Renal pelvis (tissue), 4 donors: ENCODE measurements around the gene ADCY3. TPM values are rescaled to one million over a fixed set of nuclear protein-coding genes. Genes with fewer than 3 reads are reported as not detected.

Experiments used
- DNase-seq: peaks from one replicate; pipeline ENCODE4 v3.0.0-alpha.2; 2013
- polyA plus RNA-seq, 3 donors: library from polyadenylated mRNA; unstranded; fragments of 120-200 nt; gene quantifications; one replicate each; pipeline ENCODE4 v1.2.1, GENCODE V29; 2013; ENCODE audit not compliant: insufficient read length in 3 of 3

ADCY3 gene
- polyA plus RNA-seq, 3 donors: 19.4 to 26.6 (median 20.2) TPM

DNA sequence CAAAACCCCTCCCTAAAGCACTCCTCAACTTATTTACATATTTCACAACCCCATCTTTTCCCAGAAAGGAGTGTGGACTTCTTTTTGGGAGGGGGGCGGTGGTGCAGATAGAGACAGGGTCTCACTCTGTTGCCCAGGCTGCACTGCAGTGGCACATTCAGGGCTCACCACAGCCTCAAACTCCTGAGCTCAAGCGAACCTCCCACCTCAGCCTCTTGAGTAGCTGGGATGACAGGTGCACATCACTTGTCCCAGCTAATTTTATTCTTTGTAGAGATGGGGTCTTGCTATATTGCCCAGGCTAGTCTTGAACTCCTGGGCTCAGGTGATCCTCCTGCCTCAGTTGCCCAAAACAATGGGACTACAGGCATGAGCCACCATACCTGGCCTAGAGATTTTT lies 44.1 kb downstream of the ADCY3 start:
- no peak for DNase-seq

DNA sequence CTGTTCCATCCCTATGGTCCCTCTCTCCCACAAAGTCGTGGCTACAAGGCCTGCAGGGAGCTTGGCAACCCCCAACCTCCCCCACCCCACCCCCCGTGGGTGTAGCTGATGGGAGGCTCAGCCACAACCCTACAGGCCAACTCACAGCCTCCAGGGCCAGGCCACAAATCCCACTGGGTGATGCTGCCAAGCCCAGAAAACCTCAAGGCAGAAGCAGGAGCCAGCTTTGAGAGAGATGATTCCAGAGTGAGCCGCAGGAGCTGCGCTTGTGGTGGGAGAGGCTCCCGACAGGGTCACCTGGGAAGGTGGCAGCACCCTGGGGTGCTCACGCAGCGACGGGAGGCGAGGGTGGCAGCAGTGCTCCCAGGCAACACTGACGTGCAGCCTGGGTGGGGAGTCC lies 44.8 kb downstream of the ADCY3 start:
- no peak for DNase-seq

DNA sequence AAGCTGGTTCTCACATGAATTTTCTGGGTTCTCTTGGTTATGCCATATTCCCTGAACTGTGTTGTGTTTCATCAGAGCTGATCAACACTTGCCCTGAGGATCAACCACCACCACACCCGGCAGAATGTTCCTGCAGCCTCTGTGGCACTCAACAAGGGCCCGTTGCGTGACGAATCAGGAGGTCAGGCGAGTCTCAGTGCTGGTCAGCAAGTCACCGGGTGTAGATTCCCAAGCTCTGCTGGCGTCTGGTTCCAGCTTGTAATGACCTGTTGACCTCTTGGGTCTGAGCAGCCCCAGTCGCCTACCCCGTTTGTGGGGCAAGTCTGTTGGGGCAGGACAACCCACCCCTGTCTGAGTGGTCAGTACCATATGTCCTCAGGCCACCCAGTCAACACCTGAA lies 46.0 kb downstream of the ADCY3 start:
- no peak for DNase-seq

DNA sequence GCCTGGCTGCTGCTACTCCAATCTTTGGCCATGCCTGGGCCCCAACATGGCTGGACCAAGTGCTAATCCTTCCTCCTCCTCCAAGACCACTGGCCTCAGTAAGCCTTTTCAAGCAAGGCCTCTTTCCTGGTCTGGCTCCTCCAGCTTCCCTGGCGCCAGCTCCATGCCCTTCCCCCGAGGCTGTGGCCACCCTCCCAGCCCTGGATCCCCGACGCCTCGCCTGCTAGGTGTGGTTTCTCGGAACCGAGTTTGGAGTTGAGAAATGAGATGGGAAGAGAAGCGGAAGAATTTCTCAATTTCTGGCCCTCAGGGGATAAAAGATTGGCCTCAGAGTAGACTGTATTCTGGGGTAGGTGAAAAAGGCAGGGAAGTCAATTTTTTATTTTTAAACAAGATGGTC lies 46.4 kb downstream of the ADCY3 start:
- no peak for DNase-seq

DNA sequence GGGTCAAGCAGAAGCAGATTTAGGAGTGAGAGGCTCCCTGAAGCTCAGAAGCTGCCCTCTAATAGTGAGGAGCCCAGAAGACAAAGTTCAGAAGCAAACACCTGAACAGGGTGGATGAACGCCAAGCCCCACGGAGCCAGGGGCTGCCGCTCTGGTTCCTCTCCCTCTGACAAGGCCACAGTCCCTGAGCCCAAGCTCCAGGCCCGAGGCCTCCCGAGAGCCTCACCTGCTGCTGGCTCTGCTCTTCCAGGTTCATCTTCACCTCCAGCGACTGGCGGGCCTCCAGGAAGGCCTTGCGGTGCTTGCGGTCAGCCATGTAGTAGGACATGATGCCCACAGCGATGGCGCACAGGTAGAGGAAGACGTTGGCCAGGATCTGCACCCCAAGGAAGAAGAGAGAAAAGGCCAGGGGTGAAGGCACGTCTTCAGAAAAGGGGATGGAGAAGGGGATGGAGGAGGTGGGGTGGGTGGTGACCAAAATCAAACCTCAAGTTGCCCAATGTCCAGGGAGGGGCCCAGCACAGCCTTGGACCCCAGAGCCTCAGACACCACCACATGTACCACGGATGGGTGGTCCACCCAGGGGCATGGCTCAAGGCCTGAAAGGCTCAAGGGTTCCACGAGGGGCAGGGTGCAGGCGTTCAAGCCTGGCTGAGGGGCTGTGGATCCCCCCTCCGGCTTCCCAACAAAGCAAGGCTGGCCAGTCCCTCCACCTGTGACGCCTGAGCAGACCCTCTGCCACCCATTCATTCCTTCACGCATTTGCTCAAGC lies 47.5 kb downstream of the ADCY3 start:
- DNase-seq: no peak

DNA sequence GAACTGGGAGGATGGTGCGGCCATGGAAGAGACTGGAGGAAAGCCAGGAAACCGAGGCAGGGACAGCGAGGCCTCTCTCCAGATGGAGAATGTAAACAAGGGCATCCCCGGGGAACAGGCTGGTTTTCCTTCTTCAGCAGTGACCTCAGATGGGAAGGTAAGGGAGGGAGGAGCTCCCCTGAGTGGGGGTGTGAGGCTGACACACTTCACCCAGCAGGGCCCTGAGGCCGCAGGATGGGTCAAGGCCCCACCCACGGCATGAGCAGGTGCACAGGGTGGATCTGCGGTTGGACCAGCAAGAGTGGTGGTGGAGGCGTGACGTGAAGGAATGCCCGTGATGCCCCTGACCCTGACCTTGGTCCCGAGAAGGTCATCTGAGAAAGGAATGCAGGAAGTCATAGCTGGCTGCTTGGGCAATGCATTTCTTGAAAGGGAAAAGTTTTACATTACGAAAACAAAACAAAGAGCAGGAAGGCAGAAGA lies 48.1 kb downstream of the ADCY3 start:
- no peak for DNase-seq

DNA sequence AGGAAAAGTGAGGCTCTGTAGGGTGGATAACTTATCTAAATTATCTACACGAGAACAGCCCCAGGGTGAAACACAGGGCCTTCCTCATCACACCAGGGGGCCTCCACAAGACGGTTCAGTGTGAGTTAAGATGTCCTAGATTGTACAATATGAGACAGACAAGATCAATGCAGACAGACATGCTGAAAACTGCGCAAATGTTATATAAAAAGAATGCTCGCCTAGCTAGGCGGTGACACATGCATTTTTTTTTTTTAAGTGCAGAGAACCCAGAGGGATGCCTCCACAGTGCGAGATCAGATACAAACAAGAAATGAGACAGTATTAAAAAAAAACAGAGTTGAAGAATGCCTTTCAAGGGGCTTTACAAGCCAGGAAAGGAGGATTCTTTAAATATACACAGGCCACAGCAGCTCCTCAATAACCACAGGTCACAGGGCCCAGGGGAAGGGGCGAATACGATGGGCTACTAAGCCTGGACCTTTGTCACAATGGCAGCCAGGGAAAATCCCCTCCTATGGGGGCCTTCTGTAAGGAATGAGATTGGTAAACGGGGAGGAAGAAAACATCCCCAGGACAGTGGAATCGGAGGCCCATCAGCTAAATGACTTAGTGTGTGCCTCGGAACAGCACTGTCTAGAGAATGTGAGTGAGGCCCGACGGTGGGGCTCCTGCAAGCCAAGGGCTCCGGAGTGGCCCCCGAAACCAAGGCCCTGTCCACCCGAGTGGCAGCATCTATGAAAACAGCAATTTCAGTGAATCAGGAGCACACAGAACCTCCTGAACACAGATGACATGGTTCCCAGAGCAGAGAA lies 48.9 kb downstream of the ADCY3 start:
- no peak for DNase-seq

DNA sequence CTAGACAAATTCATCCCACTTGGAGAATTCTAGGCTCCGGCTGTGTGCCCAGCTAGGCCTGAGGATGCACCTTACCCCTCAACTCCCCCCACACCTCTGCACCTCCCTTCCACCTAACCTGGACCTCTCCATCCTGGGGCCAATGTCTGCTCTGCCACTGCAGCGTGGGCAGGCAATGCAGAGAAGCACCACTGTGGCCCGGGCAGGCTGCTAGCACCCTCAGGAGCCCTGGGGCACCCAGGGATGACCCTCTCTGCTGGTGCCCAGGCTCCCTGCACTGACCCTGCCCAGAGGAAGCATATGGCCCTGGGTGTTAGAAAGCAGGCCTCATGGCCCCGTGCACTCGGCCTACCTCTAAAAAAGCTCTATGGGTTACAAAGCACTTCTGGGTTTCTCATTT lies 49.6 kb downstream of the ADCY3 start:
- no peak for DNase-seq

DNA sequence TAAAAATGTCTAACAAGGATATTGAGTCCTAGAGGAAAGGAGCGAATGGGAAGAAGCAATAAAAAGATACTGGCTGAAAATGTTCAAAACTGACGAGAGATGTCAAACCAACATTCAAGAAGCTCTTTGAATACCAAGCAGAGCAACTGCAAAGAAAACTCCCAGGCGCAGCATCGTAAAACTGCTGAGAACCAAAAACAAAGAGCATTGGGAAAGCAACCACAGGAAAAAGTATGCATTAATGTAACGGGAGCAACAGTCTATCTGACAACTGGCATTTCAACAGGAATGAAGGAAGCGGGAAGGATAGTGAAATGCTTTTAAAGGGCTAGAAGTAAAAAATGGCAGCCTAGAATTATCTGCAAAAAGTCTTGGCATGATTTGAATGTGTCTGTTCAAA lies 53.1 kb downstream of the ADCY3 start:
- no peak for DNase-seq

DNA sequence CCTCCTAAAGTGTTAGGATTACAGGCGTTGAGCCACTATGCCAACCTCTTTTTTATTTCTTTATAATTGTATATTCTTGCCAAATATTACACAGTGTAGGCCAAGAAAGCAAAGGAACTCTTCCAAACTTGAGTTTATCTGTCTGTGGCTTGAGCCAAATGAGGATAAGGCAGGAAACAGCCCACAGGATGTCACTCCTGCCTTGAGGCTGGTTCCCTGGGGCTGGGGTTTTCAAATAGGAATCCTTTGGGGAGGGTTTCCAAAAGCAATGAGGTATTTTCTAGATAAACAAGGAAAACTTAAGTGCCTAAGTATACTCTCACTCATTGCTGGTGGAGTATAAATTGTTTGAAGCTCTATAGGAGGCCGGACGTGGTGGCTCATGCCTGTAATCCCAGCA lies 56.4 kb downstream of the ADCY3 start:
- no peak for DNase-seq

DNA sequence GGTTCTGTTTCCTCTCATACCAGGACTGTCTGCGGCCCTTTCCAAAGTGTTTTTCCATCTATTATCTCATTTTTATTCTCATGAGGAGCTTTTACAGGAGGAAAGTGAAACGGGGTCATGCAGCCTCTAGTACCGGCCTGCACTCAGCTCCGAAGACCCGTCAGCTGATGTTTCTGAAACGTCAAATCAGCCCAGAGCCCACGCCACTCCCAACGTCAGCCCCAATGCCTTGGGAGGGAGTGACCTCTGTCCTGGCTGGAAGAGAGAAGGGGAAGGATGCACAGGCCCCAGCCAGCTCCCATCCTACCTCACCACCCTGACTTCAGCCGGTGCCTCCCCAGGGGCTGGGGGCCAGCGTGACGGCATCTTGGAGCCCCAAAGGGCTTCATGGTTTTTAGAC lies 58.5 kb downstream of the ADCY3 start:
- no peak for DNase-seq

DNA sequence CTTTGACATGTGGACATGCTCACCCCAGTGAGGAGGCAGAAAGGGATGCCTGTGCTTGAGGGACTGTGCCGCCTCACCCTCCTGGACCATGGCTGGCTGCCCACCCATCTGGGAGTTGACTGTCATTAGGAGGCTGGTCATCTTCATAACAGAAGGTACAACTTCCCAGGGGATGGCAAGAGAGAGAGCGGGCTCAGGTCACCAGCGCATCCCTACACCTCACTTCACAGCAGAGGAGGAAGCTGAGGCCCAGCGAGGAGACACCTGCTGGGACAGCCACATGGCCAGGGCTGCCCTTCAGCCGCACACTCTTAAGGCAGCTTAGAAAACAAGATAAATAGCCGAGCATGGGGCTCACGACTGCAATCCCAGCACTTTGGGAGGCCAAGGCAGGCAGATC lies 59.4 kb downstream of the ADCY3 start:
- DNase-seq: no peak

DNA sequence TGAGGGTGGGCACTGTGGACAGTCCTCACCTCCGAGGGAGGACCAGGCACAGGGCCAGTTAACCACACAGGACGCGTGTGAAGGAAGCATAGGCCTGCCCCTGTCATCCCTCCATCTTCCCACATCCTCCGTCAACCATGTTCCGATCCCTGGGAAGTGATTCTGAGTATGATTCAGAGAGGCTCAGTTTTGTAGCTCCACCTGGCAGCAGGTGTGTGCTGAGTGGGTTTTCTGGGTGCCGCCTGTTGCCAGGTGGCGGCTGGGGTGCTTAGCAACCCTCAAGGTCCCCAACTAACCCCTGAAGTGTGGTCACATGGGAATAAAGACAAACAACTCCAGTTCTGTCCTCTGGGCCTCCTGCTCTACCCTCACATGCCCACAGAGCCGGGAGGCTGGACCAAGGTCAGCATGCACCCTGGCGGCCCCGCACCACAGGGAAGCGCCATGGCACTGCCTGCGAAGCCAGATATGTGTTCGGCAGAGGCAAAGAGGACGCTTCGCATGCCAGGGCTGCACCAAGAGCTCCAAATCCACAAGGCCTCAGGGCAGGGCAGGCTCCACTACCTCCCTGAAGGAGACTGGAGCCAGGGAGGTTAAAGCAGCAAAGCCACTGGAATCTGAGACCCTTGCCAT lies 60.0 kb downstream of the ADCY3 start:
- no peak for DNase-seq

DNA sequence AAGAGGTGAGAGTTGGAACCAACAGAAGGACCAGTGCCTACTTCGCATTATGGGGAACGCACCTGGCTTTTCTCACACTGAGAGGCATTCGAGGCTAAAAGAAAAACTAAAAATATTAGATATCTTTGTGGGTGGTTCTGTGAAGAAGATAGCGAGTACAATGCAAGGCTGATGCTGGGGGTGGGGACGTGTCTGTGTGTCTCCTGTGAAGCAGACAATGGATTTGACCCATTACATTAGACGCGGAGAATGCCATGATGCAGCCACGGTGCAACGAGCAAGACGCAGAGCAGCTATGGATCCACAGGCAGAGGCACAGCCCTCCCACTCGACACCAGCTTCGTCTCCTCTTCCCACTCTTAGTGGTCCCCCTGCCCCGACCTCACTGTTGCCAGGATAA lies 61.0 kb downstream of the ADCY3 start:
- no peak for DNase-seq

DNA sequence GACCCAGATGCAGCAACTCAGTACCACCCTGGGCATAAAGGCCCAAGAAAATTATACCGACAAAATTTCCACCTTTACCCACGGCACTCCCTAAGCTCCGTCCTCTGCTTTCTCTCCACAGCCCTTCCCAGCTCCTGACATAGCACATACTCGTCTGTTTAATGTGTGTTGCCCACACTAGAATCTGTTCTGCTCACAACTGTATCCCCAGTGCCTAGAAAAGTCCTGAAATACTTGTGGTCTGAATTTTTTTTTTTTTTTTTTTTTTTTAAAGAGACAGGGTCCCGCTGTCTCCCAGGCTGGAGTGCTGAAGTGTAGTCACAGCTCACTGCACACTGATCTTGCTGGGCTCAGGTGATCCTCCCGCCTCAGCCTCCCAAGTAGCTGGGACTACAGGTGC lies 62.3 kb downstream of the ADCY3 start:
- DNase-seq: no peak

DNA sequence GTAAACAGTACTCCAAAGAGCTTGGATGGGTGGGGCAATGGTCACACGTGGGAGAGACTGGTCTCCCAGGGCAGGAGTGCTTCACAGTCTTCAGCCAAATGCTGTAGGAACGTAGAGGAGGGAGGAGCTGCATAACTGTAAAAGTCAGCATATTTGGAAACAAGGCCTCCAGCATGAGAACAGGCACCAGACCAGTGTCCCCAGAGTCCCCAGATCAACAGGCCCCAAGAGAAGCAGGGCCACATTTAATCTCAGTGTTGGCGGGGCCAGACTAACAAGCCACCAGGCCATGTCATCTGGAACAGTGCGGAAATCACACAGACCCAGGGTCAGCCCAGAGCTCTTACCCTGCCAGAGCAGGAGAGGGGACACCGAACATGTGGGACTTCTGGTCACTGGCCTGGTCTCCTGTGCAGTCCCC lies 63.2 kb downstream of the ADCY3 start:
- no peak for DNase-seq

DNA sequence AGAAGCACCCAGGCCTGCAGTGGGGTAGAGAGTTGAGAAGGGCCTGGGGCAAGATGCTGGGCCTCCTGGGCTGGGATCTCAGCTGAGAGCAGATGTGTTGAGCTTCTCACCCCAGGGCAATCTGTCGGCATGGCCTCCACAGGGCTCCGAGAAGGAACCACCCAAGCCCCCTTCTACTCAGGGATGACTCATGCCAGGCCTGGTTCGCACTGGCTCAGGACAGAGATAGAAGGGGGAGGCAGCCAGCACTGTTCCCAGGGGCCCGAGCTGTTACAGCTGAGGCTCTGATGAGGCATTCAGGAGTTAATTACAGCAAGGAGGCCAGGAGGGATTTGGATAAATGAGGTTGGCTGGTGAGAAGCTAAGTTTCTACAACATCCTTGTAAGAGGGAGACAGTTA lies 64.3 kb downstream of the ADCY3 start:
- DNase-seq: no peak

DNA sequence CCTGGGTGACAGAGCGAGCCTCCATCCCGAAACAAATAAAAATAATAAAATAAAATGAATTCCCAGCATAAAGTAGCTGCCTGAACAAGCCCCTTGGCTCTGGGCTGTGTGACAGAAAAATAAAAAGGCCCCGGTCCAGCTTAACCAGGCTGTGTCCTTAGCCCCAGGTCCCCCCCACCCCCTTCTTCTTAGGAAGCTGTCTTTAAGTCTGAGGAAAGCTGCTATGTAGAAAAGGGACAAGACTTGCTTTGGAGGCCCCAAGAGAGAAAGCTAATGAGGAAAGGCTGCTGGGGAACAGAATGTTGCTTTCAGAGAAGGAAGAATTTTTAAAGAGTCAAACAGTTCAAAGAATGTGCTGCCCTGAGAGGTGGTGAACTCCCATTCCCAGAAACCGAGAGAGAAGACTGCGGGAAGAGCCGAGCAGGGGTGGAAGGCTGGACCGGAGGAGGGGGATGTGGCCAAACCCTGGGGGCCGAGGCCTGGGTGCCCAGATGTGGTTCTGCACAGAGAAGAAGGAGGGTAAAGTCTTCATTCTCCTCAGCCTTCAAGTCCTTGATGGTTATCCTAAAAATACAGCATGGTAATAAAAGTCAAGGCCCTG lies 64.9 kb downstream of the ADCY3 start:
- DNase-seq: peak; percentile 45

DNA sequence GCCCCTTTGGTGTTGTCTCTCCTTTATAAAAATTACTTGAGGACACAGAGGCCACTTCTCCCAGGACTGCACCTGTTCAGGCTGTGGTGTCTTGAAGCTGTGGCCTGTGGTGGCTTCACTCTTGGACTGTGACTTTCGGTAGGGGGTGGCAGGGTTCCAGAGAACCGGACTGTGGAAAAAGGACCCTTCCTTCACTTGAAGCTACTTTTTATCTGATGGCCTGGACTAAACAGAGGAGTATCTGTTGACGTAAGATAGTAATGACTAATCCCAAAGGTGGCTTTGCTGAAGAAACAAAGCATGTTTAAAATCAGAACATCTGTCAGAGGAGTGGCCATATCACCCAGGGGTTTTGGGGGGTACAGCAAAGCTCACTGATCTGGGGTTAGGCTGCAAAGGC lies 66.0 kb downstream of the ADCY3 start:
- DNase-seq: no peak

DNA sequence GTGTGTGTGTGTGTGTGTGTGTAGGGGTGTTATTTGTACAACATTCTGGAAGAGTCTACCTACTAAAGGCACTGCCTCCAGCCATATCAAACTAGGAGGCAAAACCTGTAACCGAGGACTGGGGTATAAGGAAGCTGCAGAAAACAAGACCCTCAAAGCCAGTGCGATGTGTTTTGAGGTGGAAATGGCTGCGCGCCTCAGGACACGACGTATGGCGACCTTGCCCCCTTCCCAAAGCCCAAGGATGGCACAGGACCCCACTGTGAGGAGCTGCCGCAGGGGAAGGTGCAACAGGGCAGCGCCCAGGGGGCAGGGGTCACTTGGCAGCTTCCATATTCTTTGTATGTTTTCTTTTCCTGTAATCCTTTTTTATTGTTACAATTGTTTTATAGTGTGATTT lies 67.0 kb downstream of the ADCY3 start:
- no peak for DNase-seq

DNA sequence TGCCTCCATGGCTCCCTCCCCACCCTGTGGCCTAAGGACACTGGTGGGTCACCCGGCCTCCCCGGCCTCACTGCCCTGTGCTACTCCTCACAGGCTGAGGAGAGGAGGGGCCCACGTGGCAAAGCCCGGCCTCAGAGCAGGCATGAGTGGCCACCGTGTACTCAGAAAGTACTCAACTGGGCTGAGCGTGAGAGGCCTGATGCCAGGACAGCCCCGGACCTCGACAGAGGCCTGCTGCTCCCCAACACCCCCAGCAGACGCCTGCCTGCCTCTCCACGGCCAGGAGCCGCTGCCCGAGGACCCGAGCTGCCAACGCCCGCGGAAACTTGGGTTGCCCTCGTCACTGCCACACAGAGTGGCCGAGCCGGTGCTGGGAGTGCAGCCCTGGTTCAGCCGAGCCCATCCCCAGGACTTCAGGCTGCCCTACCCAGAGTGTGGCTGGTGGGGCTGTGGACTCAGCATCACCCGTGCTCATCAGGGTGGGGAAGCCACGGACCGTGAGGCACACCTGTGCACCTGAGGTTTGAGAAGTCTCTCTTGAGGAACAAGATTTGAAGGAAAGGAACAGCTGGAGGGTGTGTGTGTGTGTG lies 67.5 kb downstream of the ADCY3 start:
- DNase-seq: no peak

DNA sequence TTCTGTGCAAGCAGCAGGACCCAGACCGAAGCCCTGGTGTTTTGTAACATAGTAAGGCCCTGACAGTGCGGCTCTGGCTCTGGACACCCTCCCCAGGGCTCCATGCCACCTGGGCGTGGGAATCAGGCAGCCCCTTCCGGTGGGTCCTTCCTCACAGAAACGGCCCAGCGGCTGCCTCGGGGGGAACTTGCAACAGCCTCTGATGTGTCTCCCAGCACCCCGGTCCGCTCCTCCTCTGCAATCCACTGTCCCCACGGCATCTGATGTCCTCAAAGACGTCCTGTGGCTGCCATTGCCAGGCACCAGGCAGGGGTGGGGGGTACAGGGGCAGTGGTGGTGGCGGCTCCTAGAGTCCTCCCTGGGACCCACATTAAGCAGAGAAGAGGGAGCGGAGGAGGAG lies 68.0 kb downstream of the ADCY3 start:
- no peak for DNase-seq
